Gastrocnemius medialis (tissue), 4 donors: ENCODE results near the gene AP3S2. TPM values are rescaled to one million over a fixed set of nuclear protein-coding genes. Genes with fewer than 3 reads are reported as not detected.

Source experiments
- ATAC-seq, 2 donors: fragments of 150-250 bp; one replicate each; pipeline ENCODE4 v1.9.1; 2016
- DNase-seq, 2 donors: peaks; one replicate each; pipeline ENCODE4 v3.0.0-alpha.2; 2019
- H3K27ac ChIP-seq, 4 donors: fragments of 200-600 bp; sonication (generic); 1 replicate in 1 of 4; 2 replicates in 3 of 4; pipeline ENCODE4 v1.5.1; 2016 to 2018; ENCODE audit warnings: mild to moderate bottlenecking in 2 of 4, moderate library complexity in 1 of 4
- H3K27me3 ChIP-seq, 3 donors: fragments of 200-600 bp; sonication (generic) in 2 of 3; 1 replicate in 1 of 3; 2 replicates in 2 of 3; pipeline versions ENCODE4 v1.5.1 to v1.6.0; 2016 to 2019; ENCODE audit warnings: mild to moderate bottlenecking in 1 of 3, moderate library complexity in 1 of 3
- H3K36me3 ChIP-seq, 2 donors: fragments of 200-600 bp; sonication (generic) in 1 of 2; one replicate each; pipeline ENCODE4 v1.5.1; 2017 to 2018
- H3K4me1 ChIP-seq, 2 donors: fragments of 200-600 bp; sonication (generic) in 1 of 2; one replicate each; pipeline ENCODE4 v1.5.1; 2016 to 2017; ENCODE audit warnings: mild to moderate bottlenecking in 2 of 2
- H3K4me3 ChIP-seq, 4 donors: fragments of 200-600 bp; sonication (generic) in 3 of 4; 1 replicate in 1 of 4; 2 replicates in 3 of 4; pipeline ENCODE4 v1.5.1; 2016 to 2019; ENCODE audit warnings: mild to moderate bottlenecking in 2 of 4
- H3K9me3 ChIP-seq, 3 donors: fragments of 200-600 bp; sonication (generic) in 2 of 3; 1 replicate in 1 of 3; 2 replicates in 2 of 3; pipeline ENCODE4 v1.5.1; 2016 to 2019
- CTCF ChIP-seq, 5 experiments: fragments of 450-650 bp in 3 of 5; fragments of 200-600 bp in 2 of 5; sonication (generic) in 2 of 5; IDR thresholded peaks in 4 of 5; conservative IDR thresholded peaks in 1 of 5; 1 replicate in 4 of 5; 2 replicates in 1 of 5; pipeline ENCODE4 v1.5.1; 2016 to 2019; ENCODE audit warnings: antibody characterized with exemption in 5 of 5, mild to moderate bottlenecking in 3 of 5, moderate library complexity in 3 of 5
- POLR2A ChIP-seq, 2 donors: fragments of 450-650 bp; IDR thresholded peaks; one replicate each; pipeline ENCODE4 v1.6.1; 2017; ENCODE audit warnings: antibody characterized with exemption in 2 of 2, mild to moderate bottlenecking in 2 of 2, moderate library complexity in 2 of 2
- in situ Hi-C, 4 donors: fragments of 200-750 bp; cut with MboI; loops; one replicate each; pipeline versions ENCODE4 v1.15.0 to v1.8.0; 2017; ENCODE audit warnings: low sequenced_read_pairs in 4 of 4
- intact Hi-C: fragments of 100-400 bp; cut with DNase I; formaldehyde crosslinking; loops from one replicate; pipeline ENCODE4 v1.15.1; 2023; ENCODE audit warnings: low total_unique reads
- total RNA-seq, 4 donors: library from RNA; depleted of rRNA; stranded (reverse); fragments of >200 nt; gene quantifications; one replicate each; pipeline versions ENCODE4 v1.1.0 to v1.2.3, GENCODE V29; 2016

Gene AP3S2
- total RNA-seq, 4 donors from 2014 or later, result 48.4 to 82.6 (median 71.3) TPM

GRCh38 chr15:89907289-89907688 is 13.5 kb upstream of the AP3S2 start:
- H3K9me3 ChIP-seq, result no peaks in the 10 kb centered on the region
- no peak overlapping the region for H3K27ac ChIP-seq
- no peak overlapping the region for H3K4me3 ChIP-seq
- peaks cover 0 to 33% of the 10 kb centered on the region in 2 donors for H3K36me3 ChIP-seq
- intact Hi-C loops, result no loop called here
- no peak for ATAC-seq
- in situ Hi-C loops, result loop anchor here in 1 of 4 donors (25.0 kb wide), 1 partner anchor 305 kb away; the partner anchor contains the start of gene SEMA4B
- H3K27me3 ChIP-seq, result no peaks in the 10 kb centered on the region
- TF ChIP-seq CTCF (IDR thresholded peaks at IDR 0.05 in 4 of 5, conservative IDR thresholded peaks at IDR 0.05 in 1 of 5) (no peak), POLR2A (IDR thresholded peaks at IDR 0.05) (no peak)
- peaks cover 9% of the 10 kb centered on the region in 2 donors for H3K4me1 ChIP-seq
- DNase-seq, result no peak

DNA sequence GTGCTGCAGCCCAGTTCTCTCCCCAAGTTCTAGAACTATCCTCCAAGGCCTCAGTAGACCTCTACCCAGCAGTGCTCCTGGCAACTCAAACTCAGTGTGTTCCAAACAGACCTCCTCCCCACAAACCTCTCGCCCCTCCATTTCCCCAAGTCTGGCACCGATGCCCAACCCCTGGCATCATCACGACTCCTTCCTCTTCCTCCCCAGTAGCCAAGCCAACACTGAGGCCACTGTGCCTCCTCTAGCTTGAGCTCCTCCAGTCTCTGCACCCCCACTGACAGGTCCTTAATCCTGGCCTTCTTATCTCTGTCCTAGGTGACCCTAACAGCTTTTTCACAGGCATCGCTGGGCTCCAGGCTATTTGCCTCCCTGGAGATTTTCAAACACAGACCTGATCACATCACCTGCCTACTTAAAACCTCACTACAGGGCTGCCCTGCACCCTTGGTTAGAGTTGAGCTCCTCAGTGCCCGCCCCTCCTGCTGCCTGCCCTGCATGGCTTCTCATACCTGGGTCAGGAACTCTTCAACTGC is 12.1 kb upstream of the AP3S2 start:
- intact Hi-C loops (no loop called here), in situ Hi-C loops (loop anchor here in 1 of 4 donors (25.0 kb wide), 1 partner anchor 306 kb away; the partner anchor contains the start of gene SEMA4B)
- H3K4me3 ChIP-seq, result no peak overlapping the region
- ATAC-seq (no peak), DNase-seq (no peak)
- no peaks in the 10 kb centered on the region for H3K27me3 ChIP-seq
- no peak overlapping the region for H3K27ac ChIP-seq
- peaks cover 0 to 42% of the 10 kb centered on the region in 2 donors for H3K36me3 ChIP-seq
- H3K9me3 ChIP-seq, result no peaks in the 10 kb centered on the region
- H3K4me1 ChIP-seq, result no peaks in the 10 kb centered on the region
- no peak for TF ChIP-seq POLR2A (IDR thresholded peaks at IDR 0.05)
- TF ChIP-seq CTCF (IDR thresholded peaks at IDR 0.05 in 4 of 5, conservative IDR thresholded peaks at IDR 0.05 in 1 of 5), result no peak

DNA sequence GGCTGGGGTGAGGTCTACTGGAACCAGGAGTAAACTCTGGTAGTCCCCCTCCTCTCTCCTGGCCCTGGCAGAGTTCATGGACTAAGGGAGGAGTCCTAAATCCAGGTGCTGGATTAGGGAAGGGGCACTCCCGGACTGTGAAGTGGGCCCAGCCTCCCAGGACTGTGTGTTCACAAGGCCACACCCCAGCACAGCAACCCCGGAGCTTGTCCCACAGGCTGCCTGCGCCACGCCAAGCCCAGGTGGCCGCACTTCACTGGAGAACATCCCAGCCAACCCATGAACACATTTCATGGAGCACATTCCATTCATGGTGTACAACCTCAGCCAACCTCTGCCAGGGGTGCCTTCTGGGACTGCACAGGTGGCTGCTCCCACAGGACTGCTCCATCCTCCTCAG is 10.7 kb upstream of the AP3S2 start:
- H3K27me3 ChIP-seq, result no peaks in the 10 kb centered on the region
- DNase-seq (no peak), ATAC-seq (no peak)
- in situ Hi-C loops, result loop anchor here in 1 of 4 donors (25.0 kb wide), 1 partner anchor 308 kb away; the partner anchor contains the start of gene SEMA4B
- H3K9me3 ChIP-seq, result no peaks in the 10 kb centered on the region
- intact Hi-C loops, result no loop called here
- TF ChIP-seq POLR2A (IDR thresholded peaks at IDR 0.05), result no peak
- H3K4me3 ChIP-seq, result no peak overlapping the region
- no peaks in the 10 kb centered on the region for H3K4me1 ChIP-seq
- peaks cover 0 to 44% of the 10 kb centered on the region in 2 donors for H3K36me3 ChIP-seq
- no peak overlapping the region for H3K27ac ChIP-seq

DNA sequence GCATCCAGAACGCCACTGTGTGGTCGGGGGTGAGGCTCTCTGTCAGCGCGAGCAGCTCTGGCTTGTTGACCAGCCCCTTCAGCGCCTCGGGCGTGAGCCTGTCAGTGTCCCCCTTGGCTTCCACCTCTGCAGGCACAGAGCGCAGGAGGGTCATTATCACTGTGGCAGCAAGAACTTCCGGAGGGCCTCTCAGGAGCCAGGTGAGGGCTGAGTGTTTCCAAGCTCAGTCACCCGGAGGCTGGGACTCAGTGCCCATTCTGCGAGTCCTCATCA is 10.0 kb upstream of the AP3S2 start:
- Histone ChIP-seq H3K36me3 (peaks cover 0 to 44% of the 10 kb centered on the region in 2 donors), H3K27me3 (no peaks in the 10 kb centered on the region), H3K4me1 (no peaks in the 10 kb centered on the region), H3K27ac (no peak overlapping the region), H3K4me3 (no peak overlapping the region), H3K9me3 (no peaks in the 10 kb centered on the region)
- ATAC-seq (no peak), DNase-seq (no peak)
- no peak for TF ChIP-seq CTCF (IDR thresholded peaks at IDR 0.05 in 4 of 5, conservative IDR thresholded peaks at IDR 0.05 in 1 of 5)
- no peak for TF ChIP-seq POLR2A (IDR thresholded peaks at IDR 0.05)
- in situ Hi-C loops, result loop anchor here in 1 of 4 donors (25.0 kb wide), 1 partner anchor 309 kb away; the partner anchor contains the start of gene SEMA4B
- intact Hi-C loops, result no loop called here

DNA sequence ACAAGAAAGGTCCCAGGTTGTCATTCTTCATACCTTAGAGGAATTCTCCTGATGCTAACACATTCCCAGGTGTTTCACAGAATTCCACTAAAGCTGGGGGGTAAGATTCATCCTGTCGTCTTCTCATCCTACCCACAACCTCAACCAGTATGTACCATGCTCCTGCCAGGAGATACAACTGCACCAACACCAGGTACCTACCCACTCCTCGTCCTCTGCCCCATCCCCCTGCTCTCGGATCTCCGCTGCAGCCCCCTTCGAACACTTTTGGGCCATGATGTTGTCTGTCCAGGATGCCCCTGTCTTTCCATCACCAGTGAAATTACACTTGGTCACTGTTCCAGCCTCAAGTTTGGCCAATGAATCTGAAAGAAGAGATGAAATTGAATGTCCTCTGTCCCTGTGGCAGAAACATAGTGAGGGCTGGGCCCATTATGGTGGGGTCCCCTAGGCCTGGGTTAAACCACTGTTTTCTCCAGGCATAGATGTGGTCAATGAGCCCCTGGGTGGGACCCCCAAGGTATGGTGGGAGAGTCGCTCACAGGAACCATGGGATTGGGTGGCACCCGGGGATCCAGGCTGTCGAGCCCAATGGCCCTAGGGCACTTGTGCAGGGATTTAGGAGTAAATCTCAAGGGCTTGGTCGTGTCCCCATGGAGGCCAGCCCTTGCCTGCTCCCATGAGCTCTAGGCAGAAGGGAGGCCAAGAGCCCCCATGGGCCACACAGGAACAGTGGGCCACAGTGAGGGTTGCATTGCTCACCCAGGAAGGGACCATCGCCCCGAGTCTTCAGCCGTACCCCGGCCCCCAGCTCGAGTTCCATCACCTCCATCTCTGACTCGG is 9.4 kb upstream of the AP3S2 start:
- TF ChIP-seq POLR2A (IDR thresholded peaks at IDR 0.05), result no peak
- no peak for TF ChIP-seq CTCF (IDR thresholded peaks at IDR 0.05 in 4 of 5, conservative IDR thresholded peaks at IDR 0.05 in 1 of 5)
- Histone ChIP-seq H3K4me3 (no peak overlapping the region), H3K4me1 (no peaks in the 10 kb centered on the region), H3K27ac (no peak overlapping the region), H3K9me3 (no peaks in the 10 kb centered on the region), H3K36me3 (peaks cover 0 to 44% of the 10 kb centered on the region in 2 donors), H3K27me3 (no peaks in the 10 kb centered on the region)
- in situ Hi-C loops (loop anchor here in 1 of 4 donors (25.0 kb wide), 1 partner anchor 309 kb away; the partner anchor contains the start of gene SEMA4B), intact Hi-C loops (no loop called here)
- DNase-seq (no peak), ATAC-seq (no peak)
